Stimulated activated CD8-positive, alpha-beta memory T cell treated with anti-CD3 and anti-CD28 coated beads, Interleukin-4, amount 100 ng/mL, for 24 hours (primary cell): Measurements from ENCODE around the gene TRAPPC11.
"Not testable (repeated sequence)": the region's sequence is repeated elsewhere in the genome, so short reads cannot be mapped to it uniquely, and the experiment has no call there.

Experiments
- DNase-seq: peaks from one replicate; pipeline ENCODE4 v3.0.0-alpha.2; 2020; ENCODE audit warnings: low read depth

Gene TRAPPC11

DNA sequence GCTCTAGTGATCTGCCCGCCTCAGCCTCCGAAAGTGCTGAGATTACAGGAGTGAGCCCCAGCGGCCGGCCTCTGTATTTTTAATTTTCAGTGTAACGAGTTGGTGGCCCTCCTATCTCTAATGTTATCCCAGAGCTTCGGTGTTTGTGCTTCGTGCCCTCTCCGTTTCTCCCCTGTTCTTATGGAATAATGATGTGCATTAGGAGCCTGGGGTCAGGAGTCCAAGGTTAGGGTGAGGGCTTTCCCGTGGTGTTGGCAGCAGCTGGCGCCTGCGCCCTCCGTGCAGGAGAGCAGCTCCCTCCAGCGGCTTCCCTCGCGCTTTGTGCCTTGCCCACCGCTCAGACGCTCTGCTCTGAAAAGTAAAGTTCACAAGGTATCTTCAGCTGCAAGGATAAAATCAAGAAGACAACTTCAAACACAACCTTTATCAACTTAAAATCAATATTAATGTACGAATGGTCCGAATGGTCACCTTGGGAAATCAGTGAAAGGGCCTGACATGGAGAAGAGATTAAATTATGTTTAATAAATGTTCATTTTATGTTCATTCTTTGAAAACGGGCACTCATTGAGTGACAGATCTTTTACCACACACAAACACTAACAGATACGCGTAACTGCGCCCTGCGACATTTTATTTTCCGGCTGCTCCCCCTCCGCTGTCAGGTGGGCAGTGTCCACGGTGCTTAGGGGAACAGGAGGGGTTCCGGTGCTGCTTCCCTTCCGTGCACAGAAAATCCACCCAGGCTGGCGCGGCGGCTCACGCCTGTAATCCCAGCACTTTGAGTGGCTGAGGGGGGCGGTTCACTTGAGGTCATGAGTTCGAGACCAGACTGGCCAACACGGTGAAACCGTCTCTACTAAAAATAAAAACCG is 62.4 kb downstream of the TRAPPC11 start:
- peak; percentile 38 for DNase-seq

- peak; percentile 19 for DNase-seq
These were observed 63.9 kb downstream of the TRAPPC11 start for GRCh38 chr4:183722731-183723560.

GRCh38 chr4:183723561-183724228 is 64.6 kb downstream of the TRAPPC11 start:
- no peak for DNase-seq

DNA sequence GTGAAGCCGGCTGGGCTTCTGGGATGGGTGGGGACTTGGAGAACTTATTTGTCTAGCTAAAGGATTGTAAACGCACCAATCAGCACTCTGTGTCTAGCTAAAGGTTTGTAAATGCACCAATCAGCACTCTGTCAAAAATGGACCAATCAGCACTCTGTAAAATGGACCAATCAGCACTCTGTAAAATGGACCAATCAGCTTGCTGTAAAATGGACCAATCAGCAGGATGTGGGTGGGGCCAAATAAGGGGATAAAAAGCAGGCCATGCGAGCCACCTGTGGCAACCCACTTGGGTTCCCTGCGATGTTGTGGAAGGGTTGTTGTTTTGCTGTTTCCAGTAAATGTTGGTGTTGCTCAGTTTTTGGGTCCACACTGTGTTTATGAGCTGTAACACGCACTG is 66.5 kb downstream of the TRAPPC11 start:
- DNase-seq: not testable (repeated sequence)

- no peak for DNase-seq
These were observed 68.4 kb downstream of the TRAPPC11 start for GRCh38 chr4:183727482-183727881.

DNA sequence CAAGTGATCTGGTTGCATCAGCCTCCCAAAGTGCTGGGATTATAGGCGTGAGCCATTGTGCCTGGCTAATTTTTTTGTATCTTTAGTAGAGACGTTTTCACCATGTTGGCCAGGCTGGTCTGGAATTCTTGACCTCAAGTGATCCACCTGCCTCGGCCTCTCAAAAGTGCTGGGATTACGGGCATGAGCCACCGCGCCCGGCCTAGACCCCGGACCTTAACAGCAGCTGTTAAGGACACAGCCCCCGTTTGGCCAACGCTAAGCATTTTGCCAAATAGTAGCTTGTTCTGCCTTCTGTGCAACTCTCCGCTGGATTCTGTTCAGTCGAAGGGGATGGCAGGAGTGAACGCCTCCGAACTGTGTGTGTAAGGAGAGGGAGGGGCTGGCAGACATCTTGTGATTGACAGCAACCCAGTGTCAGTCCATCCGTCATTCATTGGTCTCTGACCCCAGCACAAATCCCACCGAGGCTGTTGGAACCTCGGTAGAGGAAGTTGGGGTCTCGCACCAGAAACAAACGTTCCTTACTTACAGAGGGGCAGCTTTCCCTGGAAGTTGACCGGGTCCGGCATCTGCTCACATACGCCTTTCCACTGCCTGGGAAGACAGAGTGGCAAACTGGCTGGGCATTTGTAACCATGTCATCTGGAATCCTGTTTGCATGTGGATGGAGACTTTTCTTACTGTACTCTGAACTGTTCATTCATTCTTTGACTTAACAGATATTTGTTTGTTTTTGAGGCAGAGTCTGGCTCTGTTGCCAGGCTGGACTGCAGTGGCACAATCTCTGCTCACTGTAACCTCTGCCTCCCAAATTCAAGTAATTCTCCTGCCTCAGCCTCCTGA is 69.4 kb downstream of the TRAPPC11 start:
- DNase-seq: no peak

- no peak for DNase-seq
These were observed 69.9 kb downstream of the TRAPPC11 start for GRCh38 chr4:183729069-183729406.

- no peak for DNase-seq
These were observed 70.6 kb downstream of the TRAPPC11 start for GRCh38 chr4:183729430-183730328.

DNA sequence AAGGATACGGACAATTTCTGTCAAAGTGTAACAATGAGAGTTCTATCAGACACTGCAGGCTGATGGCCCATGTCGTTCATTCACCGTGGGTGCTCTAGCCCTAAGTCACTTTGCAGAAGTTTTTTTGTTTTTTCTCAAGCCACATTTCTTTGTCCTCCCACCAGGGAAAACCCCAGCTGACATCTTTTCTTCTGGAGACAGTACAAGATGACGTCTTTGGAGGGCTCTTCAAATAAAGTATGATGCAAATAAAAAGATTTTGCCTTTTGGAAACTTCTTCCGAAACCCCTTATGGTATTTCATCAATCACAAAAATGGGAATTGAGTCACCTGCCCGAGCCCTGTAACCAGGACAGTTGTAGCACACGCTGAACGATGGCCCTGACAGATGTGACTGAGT is 73.2 kb downstream of the TRAPPC11 start:
- no peak for DNase-seq

DNA sequence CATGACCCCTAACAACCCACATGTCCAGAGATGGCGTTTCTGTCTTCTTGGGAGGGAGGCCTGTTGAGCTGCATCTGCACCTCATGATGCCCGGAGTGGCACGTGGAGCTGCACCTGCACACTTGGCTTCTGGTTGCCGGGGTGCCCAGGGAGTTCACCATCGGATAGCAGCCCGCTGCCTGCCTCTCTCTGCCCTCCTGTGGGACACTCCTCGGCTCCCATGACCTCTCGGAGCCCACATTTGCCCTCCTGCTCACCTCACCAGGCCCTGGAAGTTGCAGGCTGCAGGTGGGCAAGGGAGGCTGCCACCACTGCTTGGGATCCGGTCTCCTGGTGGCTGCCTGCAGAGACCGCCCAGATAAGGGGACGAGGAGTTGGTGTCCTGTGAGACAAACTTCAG is 74.1 kb downstream of the TRAPPC11 start:
- DNase-seq: no peak

- DNase-seq: no peak
These were observed 79.1 kb downstream of the TRAPPC11 start for GRCh38 chr4:183738081-183738673.

GRCh38 chr4:183738961-183739360 is 79.9 kb downstream of the TRAPPC11 start:
- no peak for DNase-seq

- DNase-seq: no peak
These were observed 87.5 kb downstream of the TRAPPC11 start for GRCh38 chr4:183746305-183747229.

- DNase-seq: no peak
These were observed 88.3 kb downstream of the TRAPPC11 start for GRCh38 chr4:183747380-183747779.

DNA sequence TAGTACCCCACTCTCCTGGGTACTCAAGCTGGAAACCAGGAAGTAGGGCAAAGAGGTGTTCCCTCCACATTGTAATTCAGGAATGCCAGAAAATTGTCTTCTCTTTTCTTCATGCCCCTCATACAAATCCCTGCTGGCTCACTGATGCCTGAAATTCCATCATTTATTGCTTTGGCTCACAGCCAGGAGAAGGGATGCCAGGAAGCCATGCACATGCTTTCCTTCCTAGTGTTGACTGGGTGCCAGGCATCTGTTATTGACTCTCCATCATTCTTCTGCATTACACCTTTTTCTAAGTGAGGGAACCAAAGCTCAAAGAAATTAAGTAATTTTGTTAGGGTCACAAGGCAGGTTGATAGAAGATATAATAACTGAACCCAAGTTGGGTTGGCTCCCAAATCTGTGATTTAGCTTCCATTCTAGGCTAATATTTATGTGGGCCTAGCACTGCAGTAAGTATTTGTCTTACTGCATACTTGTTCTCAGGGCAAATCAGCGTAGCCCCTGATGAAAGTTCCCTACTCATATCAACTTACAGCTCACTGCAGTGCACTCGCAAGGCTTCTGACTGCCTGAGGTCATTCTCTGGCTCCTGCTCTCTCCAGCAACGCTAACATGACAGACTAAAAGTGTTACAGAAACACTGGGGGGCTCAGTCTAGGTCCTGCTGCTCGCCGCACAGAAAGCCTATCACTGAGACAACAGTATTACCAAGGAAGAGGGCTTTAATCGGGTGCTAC is 89.0 kb downstream of the TRAPPC11 start:
- no peak for DNase-seq

DNA sequence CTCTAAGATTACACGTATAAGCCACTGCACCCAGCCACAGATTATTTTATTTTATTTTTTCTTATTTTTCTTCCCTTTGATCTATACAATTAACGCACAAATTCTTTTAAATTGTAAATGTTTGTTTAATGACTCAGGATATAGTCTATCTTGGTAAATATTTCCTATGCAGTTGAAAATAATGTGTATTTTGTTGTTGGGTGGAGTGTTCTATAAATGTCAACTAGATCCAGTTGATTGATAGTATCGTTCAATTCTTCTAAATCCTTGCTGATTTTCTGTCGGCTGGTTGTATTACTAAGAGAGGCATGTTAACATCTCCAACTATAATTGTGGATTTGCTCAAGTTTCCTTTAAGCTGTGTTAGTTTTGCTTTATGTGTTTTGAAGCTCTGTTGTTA is 92.0 kb downstream of the TRAPPC11 start:
- no peak for DNase-seq

DNA sequence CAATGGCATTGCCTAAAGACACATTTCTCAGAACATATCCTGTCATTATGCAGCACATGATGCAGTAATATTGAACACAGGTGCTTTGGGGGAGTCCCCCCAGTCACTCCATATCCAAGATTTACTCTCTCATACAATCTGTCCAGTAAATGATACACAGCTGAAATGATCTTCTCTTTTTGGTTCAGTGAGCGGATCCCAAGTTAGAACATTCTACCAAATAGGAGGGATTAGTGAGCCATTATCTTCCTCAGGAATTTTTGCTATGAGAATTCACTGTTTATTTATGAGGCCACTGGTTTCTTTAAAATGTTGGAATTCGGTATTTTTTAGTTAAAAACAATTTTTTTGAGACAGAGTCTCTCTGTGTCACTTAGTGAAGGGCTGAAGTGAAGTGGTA is 96.5 kb downstream of the TRAPPC11 start:
- no peak for DNase-seq

DNA sequence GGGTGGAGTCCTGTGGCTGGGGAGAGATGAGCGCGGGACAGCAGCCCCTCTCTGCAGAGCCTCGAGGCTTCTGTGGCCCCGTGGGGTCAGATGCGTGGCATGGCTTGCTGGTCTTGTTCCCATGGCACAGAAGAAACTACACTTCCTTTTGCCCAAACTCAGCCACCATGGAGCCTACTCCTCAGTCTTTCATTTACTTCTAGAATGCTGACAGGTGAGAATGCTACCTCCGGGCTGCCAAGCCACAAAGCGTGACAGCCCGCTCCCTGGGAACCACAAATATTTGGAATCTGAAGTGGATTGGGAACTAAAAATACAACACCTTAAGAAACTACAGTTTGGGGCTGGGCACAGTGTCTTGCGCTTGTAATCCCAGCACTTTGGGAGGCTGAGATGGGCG is 98.0 kb downstream of the TRAPPC11 start:
- no peak for DNase-seq
